Sigmoid colon (tissue), 7 donors: Measurements from ENCODE around the gene ABLIM1. TPM values are rescaled to one million over a fixed set of nuclear protein-coding genes. Genes with fewer than 3 reads are reported as not detected.

Experiments
- DNase-seq: peaks from one replicate; pipeline ENCODE4 v3.0.0-alpha.2; 2019
- H3K27ac ChIP-seq, 4 donors: fragments of 200-600 bp; sonication (generic); one replicate each; pipeline ENCODE4 v1.5.1; 2016 to 2019; ENCODE audit warnings: mild to moderate bottlenecking in 1 of 4
- H3K27me3 ChIP-seq, 3 donors: fragments of 200-600 bp; sonication (generic); one replicate each; pipeline ENCODE4 v1.5.1; 2019; ENCODE audit warnings: mild to moderate bottlenecking in 1 of 3
- H3K36me3 ChIP-seq, 4 donors: fragments of 200-600 bp; sonication (generic); one replicate each; pipeline ENCODE4 v1.5.1; 2016 to 2019
- H3K4me1 ChIP-seq, 4 donors: fragments of 200-600 bp; sonication (generic); one replicate each; pipeline ENCODE4 v1.5.1; 2017 to 2019
- H3K4me3 ChIP-seq, 4 donors: fragments of 200-600 bp; sonication (generic); one replicate each; pipeline ENCODE4 v1.5.1; 2017 to 2019; ENCODE audit warnings: mild to moderate bottlenecking in 2 of 4, moderate library complexity in 1 of 4
- H3K9me3 ChIP-seq, 4 donors: fragments of 200-600 bp in 3 of 4; sonication (generic) in 3 of 4; one replicate each; pipeline versions ENCODE4 v1.5.1 to v1.6.1; 2013 to 2019
- CTCF ChIP-seq, 4 experiments: fragments of 450-650 bp in 3 of 4; fragments of 200-600 bp in 1 of 4; IDR thresholded peaks; one replicate each; pipeline ENCODE4 v1.5.1; 2016 to 2019; ENCODE audit warnings: antibody characterized with exemption in 4 of 4, mild to moderate bottlenecking in 3 of 4, moderate library complexity in 2 of 4
- EP300 ChIP-seq, 4 donors: sonication (generic); formaldehyde crosslinking; IDR thresholded peaks; one replicate each; pipeline ENCODE4 v1.6.1; 2017; ENCODE audit warnings: antibody characterized with exemption in 4 of 4
- POLR2A ChIP-seq, 2 donors: fragments of 450-650 bp; IDR thresholded peaks; one replicate each; pipeline ENCODE4 v1.6.1; 2016; ENCODE audit warnings: antibody characterized with exemption in 2 of 2, mild to moderate bottlenecking in 2 of 2, moderate library complexity in 2 of 2
- POLR2AphosphoS5 ChIP-seq, 4 donors: sonication (generic); formaldehyde crosslinking; IDR thresholded peaks; one replicate each; pipeline ENCODE4 v1.6.1; 2017; ENCODE audit warnings: antibody characterized with exemption in 4 of 4
- WGBS, 2 donors: extraction: QIAGEN DNeasy Blood & Tissue Kit; methylation state at CpG; one replicate each; pipeline ENCODE4 v1.1.7; 2013; 5-methylcytosine and 5-hydroxymethylcytosine counted together
- intact Hi-C: fragments of 100-400 bp; cut with DNase I; formaldehyde crosslinking; loops from one replicate; pipeline ENCODE4 v1.15.1; 2023
- polyA plus RNA-seq, 3 donors: library from polyadenylated mRNA; stranded (reverse); fragments of 200-250 nt; gene quantifications; one replicate each; pipeline ENCODE4 v1.2.3, GENCODE V29; 2013
- total RNA-seq, 4 donors: library from RNA; depleted of rRNA; stranded (reverse); fragments of >200 nt; gene quantifications; one replicate each; pipeline ENCODE4 v1.1.0, GENCODE V29; 2016
- donor health status: healthy with polysubstance abuse.
- donor health status: Bipolar disorder and iron deficiency.
- donor health status: healthy.

ABLIM1 gene
- total and polyA plus RNA-seq, 7 donors: 41.9 to 127 (median 49.5) TPM

GRCh38 chr10:114499630-114500190 lies 158.4 kb downstream of the ABLIM1 start:
- Histone ChIP-seq H3K36me3 (no peaks in the 10 kb centered on the region), H3K27me3 (no peaks in the 10 kb centered on the region), H3K4me3 (no peak overlapping the region), H3K9me3 (no peaks in the 10 kb centered on the region), H3K27ac (no peak overlapping the region), H3K4me1 (peaks cover 0 to 3% (median 0%) of the 10 kb centered on the region in 4 donors)
- WGBS, 2 donors: 12 to 41% methylated on average over 8 of the region's 8 CpGs
- intact Hi-C loops: no loop called here
- no peak for DNase-seq
- TF ChIP-seq EP300 (IDR thresholded peaks at IDR 0.05): no peak
- TF ChIP-seq POLR2A (IDR thresholded peaks at IDR 0.05): peak in 1 of 2 donors; percentile 19
- TF ChIP-seq POLR2AphosphoS5 (IDR thresholded peaks at IDR 0.05): no peak

- 49 to 54% methylated on average over 2 of the region's 2 CpGs for WGBS, 2 donors
- Histone ChIP-seq H3K27me3 (no peaks in the 10 kb centered on the region), H3K4me1 (no peaks in the 10 kb centered on the region), H3K9me3 (no peaks in the 10 kb centered on the region), H3K27ac (no peak overlapping the region), H3K4me3 (no peak overlapping the region), H3K36me3 (no peaks in the 10 kb centered on the region)
- DNase-seq: no peak
- no peak for TF ChIP-seq POLR2A (IDR thresholded peaks at IDR 0.05)
- intact Hi-C loops: no loop called here
Observed at GRCh38 chr10:114499116-114499515, 159.0 kb downstream of the ABLIM1 start.

GRCh38 chr10:114498413-114499111 lies 159.5 kb downstream of the ABLIM1 start:
- H3K4me1 ChIP-seq: no peaks in the 10 kb centered on the region
- H3K27me3 ChIP-seq: no peaks in the 10 kb centered on the region
- H3K4me3 ChIP-seq: no peak overlapping the region
- H3K27ac ChIP-seq: no peak overlapping the region
- H3K9me3 ChIP-seq: no peaks in the 10 kb centered on the region
- DNase-seq: no peak
- intact Hi-C loops: no loop called here
- no peaks in the 10 kb centered on the region for H3K36me3 ChIP-seq
- 65 to 86% methylated on average over 2 of the region's 2 CpGs for WGBS, 2 donors
- TF ChIP-seq EP300 (IDR thresholded peaks at IDR 0.05) (no peak), POLR2A (IDR thresholded peaks at IDR 0.05) (no peak), CTCF (IDR thresholded peaks at IDR 0.05) (no peak), POLR2AphosphoS5 (IDR thresholded peaks at IDR 0.05) (no peak)

- H3K4me1 ChIP-seq: peaks cover 0 to 14% (median 5%) of the 10 kb centered on the region in 4 donors
- TF ChIP-seq POLR2AphosphoS5 (IDR thresholded peaks at IDR 0.05): no peak
- no peak for TF ChIP-seq EP300 (IDR thresholded peaks at IDR 0.05)
- no peak for TF ChIP-seq POLR2A (IDR thresholded peaks at IDR 0.05)
- TF ChIP-seq CTCF (IDR thresholded peaks at IDR 0.05): no peak
- DNase-seq: no peak
- no peak overlapping the region for H3K4me3 ChIP-seq
- no peaks in the 10 kb centered on the region for H3K9me3 ChIP-seq
- no peak overlapping the region for H3K27ac ChIP-seq
- intact Hi-C loops: no loop called here
- H3K36me3 ChIP-seq: no peaks in the 10 kb centered on the region
- H3K27me3 ChIP-seq: no peaks in the 10 kb centered on the region
- WGBS, 2 donors: 94 to 97% methylated on average over 3 of the region's 3 CpGs
Observed at GRCh38 chr10:114495303-114495702, 162.8 kb downstream of the ABLIM1 start.

GRCh38 chr10:114492351-114493037 lies 165.6 kb downstream of the ABLIM1 start:
- intact Hi-C loops: no loop called here
- Histone ChIP-seq H3K27ac (peak overlapping the region in 1 of 4 donors; percentile 41), H3K4me3 (no peak overlapping the region), H3K27me3 (no peaks in the 10 kb centered on the region), H3K4me1 (peaks cover 0 to 14% (median 5%) of the 10 kb centered on the region in 4 donors), H3K9me3 (no peaks in the 10 kb centered on the region), H3K36me3 (no peaks in the 10 kb centered on the region)
- no peak for TF ChIP-seq POLR2AphosphoS5 (IDR thresholded peaks at IDR 0.05)
- TF ChIP-seq CTCF (IDR thresholded peaks at IDR 0.05): no peak
- TF ChIP-seq POLR2A (IDR thresholded peaks at IDR 0.05): no peak
- no peak for TF ChIP-seq EP300 (IDR thresholded peaks at IDR 0.05)
- no peak for DNase-seq
- WGBS, 2 donors: 43 to 49% methylated on average over 4 of the region's 4 CpGs
